IPS-20b (cell line): Measurements from ENCODE around the gene PIKFYVE.

Source experiments
- H3K27ac ChIP-seq: one replicate; pipeline ENCODE4 v1.5.1; 2013; ENCODE audit warnings: low read length
- H3K27me3 ChIP-seq: 2 replicates; pipeline ENCODE4 v1.6.1; 2013; ENCODE audit warnings: mild to moderate bottlenecking, low read length, inconsistent platforms; ENCODE audit not compliant: insufficient read depth
- H3K36me3 ChIP-seq: 2 replicates; pipeline ENCODE4 v1.6.1; 2013; ENCODE audit warnings: low read depth, mild to moderate bottlenecking, inconsistent platforms, low read length, moderate library complexity; ENCODE audit not compliant: insufficient read depth
- H3K4me1 ChIP-seq: 2 replicates; pipeline ENCODE4 v1.6.1; 2013; ENCODE audit warnings: mild to moderate bottlenecking, control low read depth, inconsistent platforms, low read length, moderate library complexity; ENCODE audit not compliant: insufficient read depth
- H3K4me3 ChIP-seq: 2 replicates; pipeline ENCODE4 v1.5.1; 2013; ENCODE audit warnings: mild to moderate bottlenecking, low read length, inconsistent platforms
- H3K9ac ChIP-seq: 2 replicates; pipeline ENCODE4 v1.6.1; 2013; ENCODE audit warnings: low read depth, mild to moderate bottlenecking, inconsistent platforms, low read length, moderate library complexity
- H3K9me3 ChIP-seq: 2 replicates; pipeline ENCODE4 v1.6.1; 2013; ENCODE audit warnings: mild to moderate bottlenecking, low read depth, low read length, inconsistent platforms; ENCODE audit not compliant: insufficient read depth

The PIKFYVE gene

GRCh38 chr2:208244422-208244821, 21.6 kb upstream of the PIKFYVE start:
- Histone ChIP-seq H3K27ac (no peak overlapping the region), H3K9ac (no peak overlapping the region), H3K4me1 (no peaks in the 10 kb centered on the region), H3K36me3 (peaks cover 97% of the 10 kb centered on the region), H3K4me3 (no peak overlapping the region), H3K27me3 (no peaks in the 10 kb centered on the region), H3K9me3 (no peaks in the 10 kb centered on the region)

GRCh38 chr2:208245746-208246145, 20.3 kb upstream of the PIKFYVE start:
- Histone ChIP-seq H3K36me3 (peaks cover 98% of the 10 kb centered on the region), H3K4me1 (peaks cover 3% of the 10 kb centered on the region; the same call in 1 of the 2 replicates), H3K9ac (no peak overlapping the region), H3K4me3 (no peak overlapping the region), H3K27me3 (no peaks in the 10 kb centered on the region), H3K27ac (no peak overlapping the region), H3K9me3 (no peaks in the 10 kb centered on the region)

- Histone ChIP-seq H3K4me3 (no peak overlapping the region), H3K9ac (no peak overlapping the region), H3K36me3 (peaks cover 100% of the 10 kb centered on the region), H3K27me3 (no peaks in the 10 kb centered on the region), H3K27ac (no peak overlapping the region), H3K9me3 (no peaks in the 10 kb centered on the region), H3K4me1 (peaks cover 11% of the 10 kb centered on the region; the same call in 1 of the 2 replicates)
Measured at GRCh38 chr2:208248601-208249000, 17.5 kb upstream of the PIKFYVE start.

- H3K27me3 ChIP-seq = no peaks in the 10 kb centered on the region
- peaks cover 97% of the 10 kb centered on the region for H3K36me3 ChIP-seq
- peaks cover 11% of the 10 kb centered on the region; the same call in 1 of the 2 replicates for H3K4me1 ChIP-seq
- H3K9ac ChIP-seq = no peak overlapping the region
- no peak overlapping the region for H3K4me3 ChIP-seq
- H3K9me3 ChIP-seq = no peaks in the 10 kb centered on the region
- no peak overlapping the region for H3K27ac ChIP-seq
Measured at GRCh38 chr2:208249296-208249695, 16.8 kb upstream of the PIKFYVE start.

GRCh38 chr2:208250388-208250787, 15.7 kb upstream of the PIKFYVE start:
- H3K27me3 ChIP-seq = no peaks in the 10 kb centered on the region
- no peak overlapping the region for H3K27ac ChIP-seq
- H3K9ac ChIP-seq = peak overlapping the region; percentile 4; the same call in 1 of the 2 replicates
- peak overlapping the region; percentile 8; the same call in 1 of the 2 replicates for H3K4me3 ChIP-seq
- peaks cover 86% of the 10 kb centered on the region for H3K36me3 ChIP-seq
- peaks cover 11% of the 10 kb centered on the region; the same call in 1 of the 2 replicates for H3K4me1 ChIP-seq
- no peaks in the 10 kb centered on the region for H3K9me3 ChIP-seq

GRCh38 chr2:208251098-208251497, 15.0 kb upstream of the PIKFYVE start:
- no peak overlapping the region for H3K27ac ChIP-seq
- no peak overlapping the region for H3K9ac ChIP-seq
- H3K4me3 ChIP-seq = no peak overlapping the region; the same call in 1 of the 2 replicates
- H3K4me1 ChIP-seq = peaks cover 11% of the 10 kb centered on the region; the same call in 1 of the 2 replicates
- no peaks in the 10 kb centered on the region for H3K9me3 ChIP-seq
- H3K27me3 ChIP-seq = no peaks in the 10 kb centered on the region
- peaks cover 79% of the 10 kb centered on the region for H3K36me3 ChIP-seq

- Histone ChIP-seq H3K36me3 (peaks cover 62% of the 10 kb centered on the region), H3K27me3 (no peaks in the 10 kb centered on the region), H3K27ac (peak overlapping the region; percentile 42), H3K4me1 (peaks cover 11% of the 10 kb centered on the region; the same call in 1 of the 2 replicates), H3K4me3 (peak overlapping the region; percentile 98), H3K9ac (peak overlapping the region; percentile 96; the same call in 1 of the 2 replicates), H3K9me3 (no peaks in the 10 kb centered on the region)
Measured at GRCh38 chr2:208252716-208253492, 13.2 kb upstream of the PIKFYVE start.

- Histone ChIP-seq H3K4me3 (peak overlapping the region; percentile 98), H3K4me1 (peaks cover 11% of the 10 kb centered on the region; the same call in 1 of the 2 replicates), H3K27me3 (no peaks in the 10 kb centered on the region), H3K9ac (peak overlapping the region; percentile 96; the same call in 1 of the 2 replicates), H3K9me3 (no peaks in the 10 kb centered on the region), H3K27ac (no peak overlapping the region), H3K36me3 (peaks cover 54% of the 10 kb centered on the region)
Measured at GRCh38 chr2:208253600-208254117, 12.4 kb upstream of the PIKFYVE start.

- peak overlapping the region; percentile 96 for H3K9ac ChIP-seq
- no peaks in the 10 kb centered on the region for H3K9me3 ChIP-seq
- peak overlapping the region; percentile 98 for H3K4me3 ChIP-seq
- peaks cover 11% of the 10 kb centered on the region; the same call in 1 of the 2 replicates for H3K4me1 ChIP-seq
- H3K27me3 ChIP-seq = no peaks in the 10 kb centered on the region
- peak overlapping the region; percentile 94 for H3K27ac ChIP-seq
- peaks cover 48% of the 10 kb centered on the region for H3K36me3 ChIP-seq
Measured at GRCh38 chr2:208254118-208254870, 11.8 kb upstream of the PIKFYVE start.

- Histone ChIP-seq H3K4me3 (peak within 1 kb of the TSS; percentile 98), H3K9me3 (no peaks in the 10 kb centered on the region), H3K36me3 (peaks cover 40% of the 10 kb centered on the region), H3K27ac (peak within 1 kb of the TSS; percentile 94), H3K4me1 (peaks cover 11% of the 10 kb centered on the region; the same call in 1 of the 2 replicates), H3K9ac (peak within 1 kb of the TSS; percentile 96), H3K27me3 (no peaks in the 10 kb centered on the region)
Measured at GRCh38 chr2:208254871-208255556, 11.0 kb upstream of the PIKFYVE start, which contains the start of gene IDH1. Gene IDH1, minus strand, starts transcription at chr2:208255071. Its CDS starts 3,520 bp downstream, at chr2:208251551.

- H3K27ac ChIP-seq = peak overlapping the region; percentile 94
Measured at GRCh38 chr2:208255557-208256106, 10.4 kb upstream of the PIKFYVE start.

More at GRCh38 chr2:208255557-208256106, 10.4 kb upstream of the PIKFYVE start:
- Histone ChIP-seq H3K4me1 (peaks cover 9% of the 10 kb centered on the region; the same call in 1 of the 2 replicates), H3K9me3 (no peaks in the 10 kb centered on the region), H3K27me3 (no peaks in the 10 kb centered on the region), H3K9ac (peak overlapping the region; percentile 96), H3K36me3 (peaks cover 34% of the 10 kb centered on the region), H3K4me3 (peak overlapping the region; percentile 98)
